Loucy (cell line): ENCODE data around the gene CASQ2.

ENCODE experiments used
- CTCF ChIP-seq: fragments of 200-600 bp; sonication (generic); conservative IDR thresholded peaks from 2 replicates; pipeline ENCODE4 v1.5.1; 2014; ENCODE audit warnings: mild to moderate bottlenecking, antibody characterized with exemption, low read length
- EZH2phosphoT487 ChIP-seq: fragments of 200-600 bp; IDR thresholded peaks from 2 replicates; pipeline ENCODE4 v1.6.1; 2018; ENCODE audit warnings: antibody characterized with exemption, mild to moderate bottlenecking, moderate library complexity, borderline replicate concordance

- TF ChIP-seq CTCF = no peak
- TF ChIP-seq EZH2phosphoT487 = no peak
Measured at GRCh38 chr1:115796036-115796435, 27.5 kb upstream of the CASQ2 start.
